Activated CD8-positive, alpha-beta T cell treated with anti-CD3 and anti-CD28 coated beads for 36 hours (primary cell): ENCODE results near the gene LDLRAD2. TPM values are rescaled to one million over a fixed set of nuclear protein-coding genes. Genes with fewer than 3 reads are reported as not detected.

Source experiments
- ATAC-seq: fragments of 200-7000 bp; cut with Tn5 transposase; one replicate; pipeline ENCODE4 v1.10.0; 2021; ENCODE audit warnings: mild to moderate bottlenecking, moderate library complexity
- CTCF ChIA-PET: fragments of 350-600 bp; sonication (Branson Sonifier 250); formaldehyde crosslinking; loops from one replicate; lab custom pipeline; 2021; ENCODE audit warnings: antibody characterized with exemption; lab: Charles Lee
- POLR2A ChIA-PET: fragments of 350-600 bp; sonication (Branson Sonifier 250); formaldehyde crosslinking; loops from one replicate; lab custom pipeline; 2021; ENCODE audit warnings: antibody characterized with exemption; lab: Charles Lee
- DNase-seq: peaks from one replicate; pipeline ENCODE4 v3.0.0-alpha.2; 2020
- H3K27ac Mint-ChIP-seq: one replicate; pipeline ENCODE4 v1.8.0; 2021; ENCODE audit warnings: mild to moderate bottlenecking, mixed read lengths
- H3K27me3 Mint-ChIP-seq: one replicate; pipeline ENCODE4 v1.8.0; 2021; ENCODE audit warnings: mixed read lengths
- H3K36me3 Mint-ChIP-seq: one replicate; pipeline ENCODE4 v1.8.0; 2021; ENCODE audit warnings: low read depth, mixed read lengths
- H3K4me1 Mint-ChIP-seq: one replicate; pipeline ENCODE4 v1.8.0; 2021; ENCODE audit warnings: low read depth, mixed read lengths
- H3K4me3 Mint-ChIP-seq: one replicate; pipeline ENCODE4 v1.8.0; 2021; ENCODE audit warnings: mild to moderate bottlenecking, moderate library complexity, mixed read lengths
- H3K9me3 Mint-ChIP-seq: one replicate; pipeline ENCODE4 v1.8.0; 2021; ENCODE audit warnings: mixed read lengths
- CTCF ChIP-seq: fragments of 200-600 bp; IDR thresholded peaks from one replicate; pipeline ENCODE4 v1.8.0; 2022; ENCODE audit warnings: antibody characterized with exemption, mild to moderate bottlenecking
- intact Hi-C: fragments of 100-400 bp; cut with micrococcal nuclease; formaldehyde crosslinking; loops from one replicate; pipeline ENCODE4 v1.10.0; 2022
- total RNA-seq, 2 experiments: library from RNA; stranded (reverse); gene quantifications; one replicate each; pipeline ENCODE4 v1.2.3, GENCODE V29; 2021

Gene LDLRAD2
- total RNA-seq, 2 experiments from 2014 or later, result 0.07 TPM; not detected in 1

DNA sequence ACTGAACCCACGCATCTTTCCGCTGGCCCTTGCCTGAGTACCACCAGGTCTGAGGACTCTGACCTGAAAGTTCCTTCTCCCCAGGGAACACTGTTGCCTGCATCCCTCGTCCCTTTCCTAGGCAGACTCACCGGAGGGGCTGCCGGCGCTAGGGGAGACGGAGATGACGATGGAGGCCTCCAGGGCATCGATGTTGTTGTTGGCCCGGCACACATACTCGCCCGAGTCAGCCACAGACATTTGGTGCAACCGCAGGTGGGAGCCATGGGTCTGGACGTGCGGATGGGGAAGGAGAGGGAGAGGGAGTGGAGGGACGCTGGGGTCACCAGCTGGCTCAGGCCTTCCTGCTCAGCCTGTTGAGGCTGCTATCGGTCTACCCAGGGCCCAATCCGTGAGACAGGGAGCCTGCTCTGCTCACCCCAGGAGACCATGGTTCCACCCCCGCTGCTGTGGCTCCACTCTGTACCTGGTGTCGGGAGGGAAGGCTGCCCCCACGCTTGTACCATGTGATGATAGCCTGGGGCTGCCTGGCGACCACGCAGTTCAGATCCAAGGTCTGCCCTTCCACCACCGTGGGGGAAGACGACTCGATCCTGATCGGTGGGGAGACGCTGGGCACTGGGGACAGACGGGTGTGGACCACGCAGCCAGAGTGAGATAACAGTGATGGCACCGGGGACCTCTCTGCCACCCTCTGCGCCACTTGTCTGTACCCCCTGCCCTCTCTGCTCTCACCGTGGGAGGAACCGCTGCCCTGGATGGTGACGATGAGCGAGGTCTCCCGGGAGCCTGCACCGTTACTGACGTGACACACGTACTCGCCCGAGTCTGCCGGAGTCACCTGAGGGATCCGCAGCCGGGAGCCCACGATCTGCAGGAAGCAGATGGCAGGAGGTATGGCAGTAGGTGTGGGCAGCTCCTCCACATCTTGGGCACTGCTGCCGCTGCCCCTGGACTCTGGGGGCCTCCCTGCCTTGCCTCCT, 35.4 kb downstream of the LDLRAD2 start:
- no peak overlapping the region for H3K4me3 Mint-ChIP-seq
- no peaks in the 10 kb centered on the region for H3K4me1 Mint-ChIP-seq
- no peak overlapping the region for H3K27ac Mint-ChIP-seq
- no peaks in the 10 kb centered on the region for H3K27me3 Mint-ChIP-seq
- intact Hi-C loops, result no loop called here
- ChIA-PET POLR2A (no interaction called here), CTCF (no interaction called here)
- H3K36me3 Mint-ChIP-seq, result no peaks in the 10 kb centered on the region
- no peak for ATAC-seq
- TF ChIP-seq CTCF, result no peak
- DNase-seq, result no peak
- H3K9me3 Mint-ChIP-seq, result no peaks in the 10 kb centered on the region

DNA sequence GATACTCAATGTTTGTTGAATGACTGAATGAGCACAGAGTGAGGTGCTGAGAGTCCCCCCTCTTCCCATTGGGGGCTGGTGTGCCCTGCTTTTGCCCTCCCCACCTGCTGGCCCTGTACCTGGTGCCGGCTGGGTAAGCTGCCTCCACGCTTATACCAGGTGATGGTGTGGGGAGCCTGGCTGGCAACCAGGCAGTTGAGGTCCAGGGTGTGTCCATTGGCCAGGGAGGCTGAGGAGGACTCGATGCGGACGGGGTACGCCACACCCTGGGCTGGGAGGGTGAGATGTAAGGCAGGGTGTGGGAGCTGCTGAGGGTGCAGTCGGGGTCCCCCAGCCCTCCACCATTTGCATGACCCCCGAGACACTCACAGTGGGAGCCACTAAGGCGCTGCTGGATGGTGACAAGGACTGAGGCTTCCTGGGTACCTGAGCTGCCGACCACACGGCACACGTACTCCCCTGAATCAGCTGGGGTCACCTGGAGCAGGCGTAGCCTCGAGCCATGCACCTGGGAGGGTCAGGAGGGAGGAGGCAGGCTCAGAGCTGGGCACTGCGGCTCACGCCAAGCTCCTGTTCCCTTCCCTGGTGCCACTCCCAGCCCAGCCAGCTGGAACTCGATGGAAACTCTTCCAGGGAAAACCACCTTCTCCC, 36.6 kb downstream of the LDLRAD2 start:
- no peaks in the 10 kb centered on the region for H3K4me1 Mint-ChIP-seq
- ChIA-PET POLR2A (no interaction called here), CTCF (no interaction called here)
- no peaks in the 10 kb centered on the region for H3K9me3 Mint-ChIP-seq
- DNase-seq, result no peak
- H3K27ac Mint-ChIP-seq, result no peak overlapping the region
- H3K27me3 Mint-ChIP-seq, result no peaks in the 10 kb centered on the region
- intact Hi-C loops, result no loop called here
- ATAC-seq, result no peak
- TF ChIP-seq CTCF, result no peak
- no peak overlapping the region for H3K4me3 Mint-ChIP-seq
- no peaks in the 10 kb centered on the region for H3K36me3 Mint-ChIP-seq

- ChIA-PET CTCF (no interaction called here), POLR2A (no interaction called here)
- intact Hi-C loops, result no loop called here
- Mint-ChIP-seq H3K36me3 (no peaks in the 10 kb centered on the region), H3K9me3 (no peaks in the 10 kb centered on the region), H3K27me3 (no peaks in the 10 kb centered on the region), H3K4me3 (no peak overlapping the region), H3K27ac (no peak overlapping the region), H3K4me1 (no peaks in the 10 kb centered on the region)
- ATAC-seq, result no peak
- no peak for TF ChIP-seq CTCF
- no peak for DNase-seq
Observed at GRCh38 chr1:21849909-21850576, 38.0 kb downstream of the LDLRAD2 start.

DNA sequence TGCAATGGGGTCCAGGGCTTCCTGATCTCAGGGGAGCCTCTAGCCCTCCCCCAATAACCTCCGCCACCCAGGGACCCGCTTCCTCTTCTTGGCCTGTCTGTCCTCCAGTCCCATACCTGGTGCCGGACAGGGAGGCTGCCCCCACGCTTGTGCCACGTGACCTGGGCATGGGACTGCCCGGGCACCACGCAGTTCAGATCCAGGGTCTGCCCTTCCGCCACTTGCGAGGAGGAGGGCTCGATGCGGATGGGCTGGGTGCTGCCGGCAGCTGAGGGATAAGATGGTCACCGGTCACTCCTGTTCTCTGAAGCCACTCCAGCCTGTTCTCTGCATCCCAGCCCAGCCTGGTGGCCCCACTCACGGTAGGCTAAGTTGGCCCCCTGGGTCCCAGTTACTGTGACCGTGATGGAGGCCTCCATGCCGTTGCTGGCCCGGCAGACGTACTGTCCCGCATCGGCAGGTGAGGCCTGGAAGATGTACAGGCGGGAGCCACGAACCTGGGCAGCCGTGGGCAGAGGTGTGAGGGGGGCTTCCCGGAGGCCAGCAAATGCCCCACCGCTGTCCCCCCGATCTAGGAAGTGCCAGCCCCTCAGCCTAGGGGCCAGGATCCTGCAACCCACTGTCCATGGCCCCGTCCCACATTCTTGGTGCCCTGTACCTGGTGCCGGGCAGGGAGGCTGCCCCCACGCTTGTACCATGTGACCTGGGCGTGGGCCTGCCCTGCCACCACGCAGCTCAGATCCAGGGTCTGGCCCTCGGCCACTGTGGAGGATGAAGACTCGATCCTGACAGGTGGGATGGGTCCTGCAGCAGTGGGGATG, 39.6 kb downstream of the LDLRAD2 start:
- TF ChIP-seq CTCF, result no peak
- no peaks in the 10 kb centered on the region for H3K36me3 Mint-ChIP-seq
- H3K4me1 Mint-ChIP-seq, result no peaks in the 10 kb centered on the region
- H3K27me3 Mint-ChIP-seq, result no peaks in the 10 kb centered on the region
- ATAC-seq (no peak), DNase-seq (no peak)
- intact Hi-C loops, result no loop called here
- ChIA-PET POLR2A (no interaction called here), CTCF (no interaction called here)
- H3K4me3 Mint-ChIP-seq, result no peak overlapping the region
- no peaks in the 10 kb centered on the region for H3K9me3 Mint-ChIP-seq
- no peak overlapping the region for H3K27ac Mint-ChIP-seq
